HepG2 (cell line): ENCODE measurements around the gene AP2A2. TPM values are rescaled to one million over a fixed set of nuclear protein-coding genes. Genes with fewer than 3 reads are reported as not detected.

Experiments used
- ATAC-seq: fragments of 200-7000 bp; cut with Tn5 transposase; 3 replicates; pipeline ENCODE4 v1.9.1; 2020; ENCODE audit warnings: mild to moderate bottlenecking, moderate library complexity
- BruUV-seq: library from RNA; stranded (reverse); fragments of 400-500 nt; replicated peaks from 2 replicates; lab custom pipeline; 2021; lab: Mats Ljungman, UMichigan
- CTCF ChIA-PET: fragments of 300-600 bp; formaldehyde crosslinking; extraction: SDS; loops from one replicate; lab custom pipeline; 2021; ENCODE audit warnings: low total read pairs, inconsistent platforms, low intra/inter-chr PET ratio; lab: Yijun Ruan, JAX
- POLR2A ChIA-PET: fragments of 350-600 bp; sonication (Branson Sonifier 250); formaldehyde crosslinking; loops from one replicate; lab custom pipeline; 2020; ENCODE audit warnings: antibody characterized with exemption, inconsistent platforms; lab: Yijun Ruan, JAX
- DNase-seq: peaks from one replicate; pipeline ENCODE4 v3.0.0-alpha.2; 2015; ENCODE audit warnings: low spot score
- FAIRE-seq: peaks from 3 replicates; lab custom pipeline; 2011; peaks lifted over from hg19 to GRCh38; lab: Jason Lieb, UNC
- H2AFZ ChIP-seq: one replicate; pipeline ENCODE4 v1.6.1; 2011; ENCODE audit warnings: low read length, inconsistent platforms
- H3K27ac ChIP-seq: fragments of 300-600 bp; 3 replicates; pipeline ENCODE4 v1.8.0; 2011; ENCODE audit warnings: mixed run types, mild to moderate bottlenecking, mixed read lengths, low read length, inconsistent platforms; ENCODE audit not compliant: insufficient read depth; ENCODE audit errors: extremely low read length
- H3K27me3 ChIP-seq, 2 experiments: fragments of 200-600 bp in 1 of 2; 2 replicates in 1 of 2; 3 replicates in 1 of 2; pipeline versions ENCODE4 v1.6.0 to v1.8.0; 2011; ENCODE audit warnings: low read length in 2 of 2, mild to moderate bottlenecking in 2 of 2, moderate library complexity in 2 of 2, inconsistent platforms in 1 of 2; ENCODE audit not compliant: insufficient read depth in 2 of 2, control insufficient read depth in 1 of 2
- H3K36me3 ChIP-seq, 2 experiments: fragments of 200-600 bp in 1 of 2; replicated peaks in 1 of 2; 2 replicates in 1 of 2; 3 replicates in 1 of 2; pipeline versions ENCODE4 v1.5.1 to v1.8.0; 2011; ENCODE audit warnings: low read length in 2 of 2, inconsistent platforms in 1 of 2; ENCODE audit not compliant: insufficient read depth in 2 of 2, control insufficient read depth in 1 of 2
- H3K4me1 ChIP-seq: 2 replicates; pipeline ENCODE4 v1.5.1; 2012; ENCODE audit warnings: low read length, inconsistent platforms; ENCODE audit not compliant: insufficient read depth
- H3K4me2 ChIP-seq: 2 replicates; pipeline ENCODE4 v1.6.0; 2011; ENCODE audit warnings: low read depth, low read length, inconsistent platforms
- H3K4me3 ChIP-seq, 3 experiments: fragments of 200-600 bp in 1 of 3; sonication (generic), shearing (Covaris generic) in 1 of 3; replicated peaks in 1 of 3; 2 replicates each; pipeline ENCODE4 v1.5.1; 2011 to 2016; ENCODE audit warnings: low read length in 3 of 3, inconsistent platforms in 2 of 3, low read depth in 2 of 3, mild to moderate bottlenecking in 2 of 3, control low read depth in 1 of 3, mixed read lengths in 1 of 3; ENCODE audit not compliant: insufficient read depth in 1 of 3
- H3K79me2 ChIP-seq: one replicate; pipeline ENCODE4 v1.6.1; 2011; ENCODE audit warnings: low read length, inconsistent platforms; ENCODE audit not compliant: insufficient read depth
- H3K9ac ChIP-seq: 2 replicates; pipeline ENCODE4 v1.6.0; 2011; ENCODE audit warnings: mild to moderate bottlenecking, low read depth, low read length, inconsistent platforms; ENCODE audit not compliant: insufficient read depth
- H3K9me3 ChIP-seq: 2 replicates; pipeline ENCODE4 v1.5.1; 2012; ENCODE audit warnings: mild to moderate bottlenecking, low read length
- H4K20me1 ChIP-seq: 2 replicates; pipeline ENCODE4 v1.6.0; 2011; ENCODE audit warnings: inconsistent platforms, mild to moderate bottlenecking, low read length, moderate library complexity; ENCODE audit not compliant: insufficient read depth
- AGO2 ChIP-seq: fragments of 200-400 bp; formaldehyde crosslinking; optimal IDR thresholded peaks from 2 replicates; pipeline ENCODE3; 2017; ENCODE audit warnings: mild to moderate bottlenecking, low read depth, low read length, moderate library complexity
- CBX5 ChIP-seq: sonication (generic); formaldehyde crosslinking; IDR thresholded peaks from 2 replicates; pipeline ENCODE4 v1.4.0; 2020; ENCODE audit warnings: missing genetic modification reagents, borderline replicate concordance
- HMG20A ChIP-seq: IDR thresholded peaks from 2 replicates; pipeline ENCODE4 v1.6.1; 2016; ENCODE audit warnings: borderline replicate concordance
- NBN ChIP-seq: fragments of 450-650 bp; conservative IDR thresholded peaks from 2 replicates; pipeline ENCODE4 v1.6.1; 2017
- NFE2L2 ChIP-seq: fragments of 150-350 bp; IDR thresholded peaks from 2 replicates; pipeline ENCODE4 v1.6.1; 2014; ENCODE audit warnings: low read length
- NR2C2 ChIP-seq: sonication (generic); formaldehyde crosslinking; IDR thresholded peaks from 2 replicates; pipeline ENCODE4 v1.4.0; 2020; ENCODE audit warnings: missing genetic modification reagents, mild to moderate bottlenecking, moderate library complexity, borderline replicate concordance
- PAF1 ChIP-seq: IDR thresholded peaks from 2 replicates; pipeline ENCODE4 v1.6.1; 2016; ENCODE audit warnings: missing genetic modification reagents, missing compliant biosample characterization
- POGZ ChIP-seq: sonication (generic); formaldehyde crosslinking; IDR thresholded peaks from 2 replicates; pipeline ENCODE4 v1.4.0; 2020; ENCODE audit warnings: mild to moderate bottlenecking, missing genetic modification reagents
- RERE ChIP-seq: IDR thresholded peaks from 2 replicates; pipeline ENCODE4 v1.6.1; 2016; ENCODE audit warnings: low read depth, missing genetic modification reagents, missing compliant biosample characterization
- TBP ChIP-seq: sonication (generic); formaldehyde crosslinking; IDR thresholded peaks from 2 replicates; pipeline ENCODE4 v1.5.0; 2020; ENCODE audit warnings: missing genetic modification reagents
- ZBTB26 ChIP-seq: IDR thresholded peaks from 2 replicates; pipeline ENCODE4 v1.6.1; 2016; ENCODE audit warnings: missing compliant biosample characterization, missing genetic modification reagents, borderline replicate concordance
- ZBTB34 ChIP-seq: sonication (generic); formaldehyde crosslinking; IDR thresholded peaks from 2 replicates; pipeline ENCODE4 v1.8.0; 2022; ENCODE audit warnings: mild to moderate bottlenecking, missing genetic modification reagents
- ZMYM3 ChIP-seq: sonication (generic); formaldehyde crosslinking; IDR thresholded peaks from 2 replicates; pipeline ENCODE4 v1.5.1; 2020; ENCODE audit warnings: mild to moderate bottlenecking, missing genetic modification reagents
- ZNF670 ChIP-seq: sonication (generic); formaldehyde crosslinking; IDR thresholded peaks from 2 replicates; pipeline ENCODE4 v1.8.0; 2022; ENCODE audit warnings: mild to moderate bottlenecking, missing genetic modification reagents, borderline replicate concordance
- ZNF737 ChIP-seq: sonication (generic); formaldehyde crosslinking; IDR thresholded peaks from 2 replicates; pipeline ENCODE4 v1.5.0; 2020; ENCODE audit warnings: missing genetic modification reagents, mild to moderate bottlenecking, borderline replicate concordance
- ZNF883 ChIP-seq: sonication (generic); formaldehyde crosslinking; IDR thresholded peaks from 2 replicates; pipeline ENCODE4 v1.5.1; 2020; ENCODE audit warnings: mild to moderate bottlenecking, missing genetic modification reagents; ENCODE audit errors: not compliant biosample characterization
- WGBS: methylation state at CpG from one replicate; pipeline ENCODE4 v1.1.6; 2017; ENCODE audit warnings: low lambda C conversion rate; 5-methylcytosine and 5-hydroxymethylcytosine counted together
- in situ Hi-C: cut with HindIII; loops from 2 replicates; pipeline ENCODE4 v1.10.0; 2017; ENCODE audit warnings: low pct_unique_long_range_greater_than_20kb; ENCODE audit not compliant: extremely low pct_ligation_motif_present
- intact Hi-C: fragments of 100-400 bp; cut with micrococcal nuclease; formaldehyde crosslinking; loops from one replicate; pipeline ENCODE4 v1.10.0; 2022; ENCODE audit not compliant: unreplicated experiment
- polyA plus RNA-seq, 8 experiments: library from polyadenylated mRNA; depleted of rRNA in 3 of 8; stranded (reverse) in 7 of 8; unstranded in 1 of 8; fragments of >200 nt; fragmentation: Illumina TruSeq in 4 of 8; extraction: Trizol in 4 of 8; gene quantifications; 2 replicates each; pipeline versions ENCODE4 v1.2.1 to v1.2.3, GENCODE V29; 2011 to 2016; ENCODE audit warnings: low read depth in 4 of 8, missing spikeins in 1 of 8, mixed read lengths in 1 of 8; ENCODE audit not compliant: insufficient read depth in 1 of 8
- total RNA-seq, 5 experiments: library from RNA; depleted of rRNA; stranded (reverse); fragments of >200 nt; fragmentation: Illumina TruSeq; extraction: Trizol; gene quantifications; 2 replicates each; pipeline ENCODE4 v1.2.3, GENCODE V29; 2016; ENCODE audit warnings: low read depth in 1 of 5

AP2A2 gene
- total and polyA plus RNA-seq, 2 of the 13 experiments (the other 11 are each of a cell fraction or from before 2014, with no cell fraction given): 25.7 to 75.7 TPM

GRCh38 chr11:1053121-1053901 lies 127.6 kb downstream of the AP2A2 start:
- Histone ChIP-seq H2AFZ (no peak overlapping the region), H3K9me3 (no peaks in the 10 kb centered on the region), H4K20me1 (no peaks in the 10 kb centered on the region), H3K4me3 (no peak overlapping the region), H3K79me2 (no peaks in the 10 kb centered on the region), H3K4me2 (no peak overlapping the region), H3K27ac (no peak overlapping the region), H3K27me3 (peaks cover 21 to 91% of the 10 kb centered on the region in 2 experiments), H3K9ac (no peak overlapping the region), H3K4me1 (no peaks in the 10 kb centered on the region), H3K36me3 (no peaks in the 10 kb centered on the region)
- FAIRE-seq: no peak
- no peak for ATAC-seq
- DNase-seq: no peak
- intact Hi-C loops: no loop called here
- in situ Hi-C loops: loop anchor here (10.0 kb wide), 1 partner anchor 169 kb away; no protein-coding TSS in a partner anchor
- 0% methylated on average over 1 of the region's 25 CpGs for WGBS
- BruUV-seq: no TSS peak
- POLR2A ChIA-PET: no interaction called here
- CTCF ChIA-PET: no interaction called here
- TF ChIP-seq ZNF670 (CRISPR knock-in tag) (no peak), AGO2 (no peak), RERE (CRISPR knock-in tag) (no peak), ZBTB34 (CRISPR knock-in tag) (no peak), CBX5 (CRISPR knock-in tag) (no peak), PAF1 (CRISPR knock-in tag) (no peak), ZNF883 (CRISPR knock-in tag) (no peak), ZBTB26 (CRISPR knock-in tag) (no peak), ZMYM3 (no peak), POGZ (CRISPR knock-in tag) (no peak), NFE2L2 (no peak), NBN (no peak), NR2C2 (no peak), HMG20A (CRISPR knock-in tag) (no peak), ZNF737 (CRISPR knock-in tag) (no peak), TBP (no peak)
